IMR-90 (cell line): ENCODE results near the gene NEURL1. TPM values are rescaled to one million over a fixed set of nuclear protein-coding genes. Genes with fewer than 3 reads are reported as not detected.

Experiments used
- ATAC-seq: fragments of 200-7000 bp; cut with Tn5 transposase; 2 replicates; pipeline ENCODE4 v1.9.1; 2020; ENCODE audit warnings: low read depth, mild to moderate bottlenecking, moderate library complexity
- BruUV-seq: library from RNA; stranded (reverse); fragments of 400-500 nt; replicated peaks from 2 replicates; lab custom pipeline; 2021; lab: Mats Ljungman, UMichigan
- CTCF ChIA-PET: fragments of 300-600 bp; formaldehyde crosslinking; extraction: SDS; loops from one replicate; lab custom pipeline; 2021; ENCODE audit warnings: antibody characterized with exemption; lab: Yijun Ruan, JAX
- POLR2A ChIA-PET: fragments of 300-600 bp; sonication (Branson Sonifier 250); formaldehyde crosslinking; loops from one replicate; lab custom pipeline; 2022; ENCODE audit warnings: antibody characterized with exemption; ENCODE audit not compliant: unreplicated experiment; lab: Charles Lee
- DNase-seq: peaks from one replicate; pipeline ENCODE4 v3.0.0; 2013
- H2AFZ ChIP-seq: replicated peaks from 2 replicates; pipeline ENCODE3; 2013; ENCODE audit warnings: low read length, mild to moderate bottlenecking; ENCODE audit not compliant: poor library complexity
- H2AK5ac ChIP-seq: 2 replicates; pipeline ENCODE4 v1.6.1; 2013; ENCODE audit warnings: low read depth, low read length, inconsistent platforms
- H2AK9ac ChIP-seq: replicated peaks from 2 replicates; pipeline ENCODE3; 2013; ENCODE audit warnings: mild to moderate bottlenecking, low read depth, low read length, moderate library complexity; ENCODE audit not compliant: poor library complexity
- H2BK120ac ChIP-seq: 2 replicates; pipeline ENCODE4 v1.6.1; 2013; ENCODE audit warnings: low read depth, low read length, inconsistent platforms
- H2BK15ac ChIP-seq: 3 replicates; pipeline ENCODE4 v1.6.1; 2013; ENCODE audit warnings: low read depth, low read length, inconsistent platforms
- H2BK20ac ChIP-seq: 2 replicates; pipeline ENCODE4 v1.6.1; 2013; ENCODE audit warnings: low read depth, mild to moderate bottlenecking, inconsistent platforms, low read length, moderate library complexity
- H2BK5ac ChIP-seq: 2 replicates; pipeline ENCODE4 v1.6.1; 2013; ENCODE audit warnings: mild to moderate bottlenecking, low read depth, low read length, inconsistent platforms; ENCODE audit not compliant: poor library complexity, severe bottlenecking
- H3K14ac ChIP-seq: replicated peaks from 2 replicates; pipeline ENCODE4 v1.6.1; 2013; ENCODE audit warnings: low read depth, low read length, inconsistent platforms
- H3K18ac ChIP-seq: 2 replicates; pipeline ENCODE4 v1.6.1; 2013; ENCODE audit warnings: low read depth, low read length, control low read depth
- H3K23ac ChIP-seq: 2 replicates; pipeline ENCODE4 v1.6.1; 2013; ENCODE audit warnings: low read depth, low read length, inconsistent platforms
- H3K27ac ChIP-seq: 2 replicates; pipeline ENCODE4 v1.5.1; 2013; ENCODE audit warnings: mild to moderate bottlenecking, control low read depth, low read length; ENCODE audit not compliant: insufficient read depth
- H3K27me3 ChIP-seq: 2 replicates; pipeline ENCODE4 v1.6.1; 2013; ENCODE audit warnings: low read length; ENCODE audit not compliant: control insufficient read depth, insufficient read depth
- H3K36me3 ChIP-seq: 2 replicates; pipeline ENCODE4 v1.6.1; 2013; ENCODE audit warnings: low read length, mixed read lengths; ENCODE audit not compliant: control insufficient read depth, insufficient read depth
- H3K4ac ChIP-seq: 2 replicates; pipeline ENCODE4 v1.6.1; 2013; ENCODE audit warnings: low read depth, low read length, inconsistent platforms
- H3K4me1 ChIP-seq: 2 replicates; pipeline ENCODE4 v1.6.1; 2013; ENCODE audit warnings: low read length, mixed read lengths; ENCODE audit not compliant: control insufficient read depth, insufficient read depth
- H3K4me2 ChIP-seq: 2 replicates; pipeline ENCODE4 v1.6.1; 2013; ENCODE audit warnings: low read depth, mild to moderate bottlenecking, control low read depth, low read length, moderate library complexity
- H3K4me3 ChIP-seq: 2 replicates; pipeline ENCODE4 v1.5.1; 2013; ENCODE audit warnings: low read depth, mild to moderate bottlenecking, control low read depth, low read length, moderate library complexity; ENCODE audit not compliant: insufficient read depth
- H3K56ac ChIP-seq: 2 replicates; pipeline ENCODE4 v1.6.1; 2013; ENCODE audit warnings: low read length, inconsistent platforms; ENCODE audit not compliant: insufficient read depth; ENCODE audit errors: extremely low read depth
- H3K79me1 ChIP-seq, 2 experiments: 2 replicates each; pipeline ENCODE4 v1.6.1; 2013; ENCODE audit warnings: low read length in 2 of 2, inconsistent platforms in 1 of 2, low read depth in 1 of 2
- H3K9ac ChIP-seq: 2 replicates; pipeline ENCODE4 v1.6.1; 2013; ENCODE audit warnings: low read depth, low read length, control low read depth
- H3K9me1 ChIP-seq: 2 replicates; pipeline ENCODE4 v1.6.1; 2013; ENCODE audit warnings: low read length, inconsistent platforms; ENCODE audit not compliant: insufficient read depth
- H3K9me3 ChIP-seq: 2 replicates; pipeline ENCODE4 v1.6.1; 2013; ENCODE audit warnings: low read length; ENCODE audit not compliant: control insufficient read depth, insufficient read depth
- H4K20me1 ChIP-seq: 2 replicates; pipeline ENCODE4 v1.6.1; 2013; ENCODE audit warnings: low read length, inconsistent platforms; ENCODE audit not compliant: insufficient read depth
- H4K5ac ChIP-seq: 2 replicates; pipeline ENCODE4 v1.6.1; 2013; ENCODE audit warnings: mild to moderate bottlenecking, low read depth, low read length, control low read depth
- H4K8ac ChIP-seq, 2 experiments: 2 replicates each; pipeline ENCODE4 v1.6.1; 2013; ENCODE audit warnings: low read depth in 2 of 2, low read length in 2 of 2, control low read depth in 1 of 2, inconsistent platforms in 1 of 2
- H4K91ac ChIP-seq: 2 replicates; pipeline ENCODE4 v1.6.1; 2013; ENCODE audit warnings: low read depth, low read length, inconsistent platforms; ENCODE audit not compliant: insufficient read depth
- CHD1 ChIP-seq: IDR thresholded peaks from 2 replicates; pipeline ENCODE4 v1.6.1; 2012; ENCODE audit warnings: low read depth, low read length, improper control_type of control experiment
- FOS ChIP-seq: fragments of 150-350 bp; IDR thresholded peaks from 2 replicates; pipeline ENCODE4 v1.6.1; 2016; ENCODE audit warnings: low read depth, low read length
- MAFK ChIP-seq: IDR thresholded peaks from 2 replicates; pipeline ENCODE4 v1.6.1; 2012; ENCODE audit warnings: low read depth, low read length, improper control_type of control experiment
- MAZ ChIP-seq: IDR thresholded peaks from 2 replicates; pipeline ENCODE4 v1.6.1; 2012; ENCODE audit warnings: low read depth, mild to moderate bottlenecking, low read length, improper control_type of control experiment, moderate library complexity, borderline replicate concordance
- USF2 ChIP-seq: fragments of 150-350 bp; IDR thresholded peaks from 2 replicates; pipeline ENCODE4 v1.6.1; 2017; ENCODE audit warnings: mild to moderate bottlenecking, antibody characterized with exemption, low read length, low read depth
- WGBS, 2 experiments: methylation state at CpG; one replicate each; pipeline versions ENCODE4 v1.1.5 to v1.1.7; 2013; ENCODE audit warnings: missing lambda C conversion rate in 2 of 2; ENCODE audit not compliant: insufficient read length in 1 of 2; ENCODE audit errors: extremely low coverage in 2 of 2; 5-methylcytosine and 5-hydroxymethylcytosine counted together
- dilution Hi-C: fragments of 300-500 bp; cut with HindIII; formaldehyde crosslinking; loops from one replicate; pipeline ENCODE4 v1.14.3; 2018; ENCODE audit warnings: low sequenced_read_pairs; ENCODE audit not compliant: unreplicated experiment
- in situ Hi-C: fragments of 300-500 bp; cut with MboI; formaldehyde crosslinking; loops from 3 replicates; pipeline ENCODE4 v1.14.3; 2019; ENCODE audit warnings: low sequenced_read_pairs, inconsistent platforms, mixed read lengths
- intact Hi-C: fragments of 100-400 bp; cut with micrococcal nuclease; formaldehyde crosslinking; loops from 2 replicates; pipeline ENCODE4 v1.10.0; 2022
- polyA plus RNA-seq, 3 experiments: library from polyadenylated mRNA; depleted of rRNA; stranded (reverse); fragments of >200 nt; gene quantifications; 2 replicates each; pipeline ENCODE4 v1.2.3, GENCODE V29; 2012; ENCODE audit warnings: low replicate concordance in 1 of 3
- total RNA-seq: library from RNA; depleted of rRNA; stranded (reverse); fragments of >200 nt; gene quantifications from 2 replicates; pipeline ENCODE4 v1.2.3, GENCODE V29; 2012

Gene NEURL1
- total and polyA plus RNA-seq, 2 of the 4 experiments (the other 2 are of a cell fraction) = 0.36 to 0.82 TPM

- no peaks in the 10 kb centered on the region for H3K36me3 ChIP-seq
- H2BK20ac ChIP-seq = no peak overlapping the region
- H4K91ac ChIP-seq = no peak overlapping the region
- H3K79me1 ChIP-seq = no peaks in the 10 kb centered on the region
- intact Hi-C loops (no loop called here), in situ Hi-C loops (no loop called here), dilution Hi-C loops (no loop called here)
- H3K23ac ChIP-seq = no peak overlapping the region
- no peaks in the 10 kb centered on the region for H3K9me3 ChIP-seq
- TF ChIP-seq CHD1 (no peak), USF2 (no peak), FOS (no peak), MAZ (no peak), MAFK (no peak)
- no peak overlapping the region for H4K8ac ChIP-seq
- no peak overlapping the region for H2BK120ac ChIP-seq
- H4K20me1 ChIP-seq = 0 out of 2 replicates have a peak, but pooled peaks cover 3% of the 10 kb centered on the region
- DNase-seq = no peak
- no peak overlapping the region for H3K18ac ChIP-seq
- ChIA-PET POLR2A (no interaction called here), CTCF (no interaction called here)
- no peak overlapping the region for H2AFZ ChIP-seq
- no peak overlapping the region for H3K56ac ChIP-seq
- no peak overlapping the region for H2BK15ac ChIP-seq
- no peak overlapping the region for H2BK5ac ChIP-seq
- no peak overlapping the region for H3K9ac ChIP-seq
- H3K4ac ChIP-seq = no peak overlapping the region
- no peaks in the 10 kb centered on the region for H3K9me1 ChIP-seq
- ATAC-seq = no peak
- H3K27me3 ChIP-seq = peaks cover 74% of the 10 kb centered on the region
- H3K4me2 ChIP-seq = no peak overlapping the region
- no peak overlapping the region for H2AK9ac ChIP-seq
- no peak overlapping the region for H3K4me3 ChIP-seq
- H3K4me1 ChIP-seq = peaks cover 5% of the 10 kb centered on the region; the same call in 1 of the 2 replicates
- H3K14ac ChIP-seq = no peak overlapping the region
- WGBS, 2 experiments = 97% methylated on average over 11 of the region's 18 CpGs; no CpG with 5 or more reads in 1 of the 2 experiments
- BruUV-seq = no TSS peak
- no peak overlapping the region for H2AK5ac ChIP-seq
- H4K5ac ChIP-seq = no peak overlapping the region
- H3K27ac ChIP-seq = no peak overlapping the region
These were observed 78.1 kb downstream of the NEURL1 start for GRCh38 chr10:103571656-103571975.
